HL-60 (cell line): ENCODE data around the gene YWHAE.
"Not testable (repeated sequence)": the region's sequence is repeated elsewhere in the genome, so short reads cannot be mapped to it uniquely, and the experiment has no call there.

Source experiments
- DNase-seq, 2 experiments: peaks; one replicate each; pipeline ENCODE4 v3.0.0-alpha.2; 2010 to 2020; ENCODE audit warnings: low read depth in 1 of 2, low spot score in 1 of 2
- H3K27ac ChIP-seq: fragments of 250-450 bp; sonication (Bioruptor Pico); replicated peaks from 2 replicates; pipeline ENCODE4 v1.5.1; 2020; ENCODE audit warnings: mild to moderate bottlenecking, moderate library complexity
- H3K27me3 ChIP-seq: fragments of 250-450 bp; sonication (Bioruptor Pico); 2 replicates; pipeline ENCODE4 v1.5.1; 2021; ENCODE audit warnings: mild to moderate bottlenecking, moderate library complexity; ENCODE audit not compliant: insufficient read depth, poor library complexity, severe bottlenecking
- H3K4me3 ChIP-seq: replicated peaks from 2 replicates; pipeline ENCODE4 v1.5.1; 2011; ENCODE audit warnings: mild to moderate bottlenecking, control low read depth, low read length; ENCODE audit not compliant: insufficient read depth
- GABPA ChIP-seq: IDR thresholded peaks from 2 replicates; pipeline ENCODE4 v1.6.1; 2012; ENCODE audit warnings: low read depth
- POLR2AphosphoS5 ChIP-seq: IDR thresholded peaks from 2 replicates; pipeline ENCODE4 v1.6.1; 2012; ENCODE audit warnings: low read depth
- SPI1 ChIP-seq: IDR thresholded peaks from 2 replicates; pipeline ENCODE4 v1.6.1; 2012; ENCODE audit warnings: low read depth, mild to moderate bottlenecking, borderline replicate concordance
- TF ChIP-seq, protein P1 (sequence below): IDR thresholded peaks from 2 replicates; pipeline ENCODE4 v1.6.1; 2012; ENCODE audit warnings: low read depth; ENCODE audit not compliant: insufficient replicate concordance
- TF ChIP-seq, protein P2 (sequence below): IDR thresholded peaks from one replicate; pipeline ENCODE4 v1.5.1; 2011; ENCODE audit warnings: low read length, control low read depth, inconsistent platforms; ENCODE audit not compliant: insufficient read depth

The YWHAE gene

GRCh38 chr17:1354030-1354429, 46.0 kb downstream of the YWHAE start:
- H3K27me3 ChIP-seq = no peaks in the 10 kb centered on the region
- H3K4me3 ChIP-seq = no peak overlapping the region
- TF ChIP-seq SPI1 (no peak), GABPA (no peak), POLR2AphosphoS5 (no peak)
- TF ChIP-seq, protein P1, sequence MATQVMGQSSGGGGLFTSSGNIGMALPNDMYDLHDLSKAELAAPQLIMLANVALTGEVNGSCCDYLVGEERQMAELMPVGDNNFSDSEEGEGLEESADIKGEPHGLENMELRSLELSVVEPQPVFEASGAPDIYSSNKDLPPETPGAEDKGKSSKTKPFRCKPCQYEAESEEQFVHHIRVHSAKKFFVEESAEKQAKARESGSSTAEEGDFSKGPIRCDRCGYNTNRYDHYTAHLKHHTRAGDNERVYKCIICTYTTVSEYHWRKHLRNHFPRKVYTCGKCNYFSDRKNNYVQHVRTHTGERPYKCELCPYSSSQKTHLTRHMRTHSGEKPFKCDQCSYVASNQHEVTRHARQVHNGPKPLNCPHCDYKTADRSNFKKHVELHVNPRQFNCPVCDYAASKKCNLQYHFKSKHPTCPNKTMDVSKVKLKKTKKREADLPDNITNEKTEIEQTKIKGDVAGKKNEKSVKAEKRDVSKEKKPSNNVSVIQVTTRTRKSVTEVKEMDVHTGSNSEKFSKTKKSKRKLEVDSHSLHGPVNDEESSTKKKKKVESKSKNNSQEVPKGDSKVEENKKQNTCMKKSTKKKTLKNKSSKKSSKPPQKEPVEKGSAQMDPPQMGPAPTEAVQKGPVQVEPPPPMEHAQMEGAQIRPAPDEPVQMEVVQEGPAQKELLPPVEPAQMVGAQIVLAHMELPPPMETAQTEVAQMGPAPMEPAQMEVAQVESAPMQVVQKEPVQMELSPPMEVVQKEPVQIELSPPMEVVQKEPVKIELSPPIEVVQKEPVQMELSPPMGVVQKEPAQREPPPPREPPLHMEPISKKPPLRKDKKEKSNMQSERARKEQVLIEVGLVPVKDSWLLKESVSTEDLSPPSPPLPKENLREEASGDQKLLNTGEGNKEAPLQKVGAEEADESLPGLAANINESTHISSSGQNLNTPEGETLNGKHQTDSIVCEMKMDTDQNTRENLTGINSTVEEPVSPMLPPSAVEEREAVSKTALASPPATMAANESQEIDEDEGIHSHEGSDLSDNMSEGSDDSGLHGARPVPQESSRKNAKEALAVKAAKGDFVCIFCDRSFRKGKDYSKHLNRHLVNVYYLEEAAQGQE = no peak
- TF ChIP-seq, protein P2, sequence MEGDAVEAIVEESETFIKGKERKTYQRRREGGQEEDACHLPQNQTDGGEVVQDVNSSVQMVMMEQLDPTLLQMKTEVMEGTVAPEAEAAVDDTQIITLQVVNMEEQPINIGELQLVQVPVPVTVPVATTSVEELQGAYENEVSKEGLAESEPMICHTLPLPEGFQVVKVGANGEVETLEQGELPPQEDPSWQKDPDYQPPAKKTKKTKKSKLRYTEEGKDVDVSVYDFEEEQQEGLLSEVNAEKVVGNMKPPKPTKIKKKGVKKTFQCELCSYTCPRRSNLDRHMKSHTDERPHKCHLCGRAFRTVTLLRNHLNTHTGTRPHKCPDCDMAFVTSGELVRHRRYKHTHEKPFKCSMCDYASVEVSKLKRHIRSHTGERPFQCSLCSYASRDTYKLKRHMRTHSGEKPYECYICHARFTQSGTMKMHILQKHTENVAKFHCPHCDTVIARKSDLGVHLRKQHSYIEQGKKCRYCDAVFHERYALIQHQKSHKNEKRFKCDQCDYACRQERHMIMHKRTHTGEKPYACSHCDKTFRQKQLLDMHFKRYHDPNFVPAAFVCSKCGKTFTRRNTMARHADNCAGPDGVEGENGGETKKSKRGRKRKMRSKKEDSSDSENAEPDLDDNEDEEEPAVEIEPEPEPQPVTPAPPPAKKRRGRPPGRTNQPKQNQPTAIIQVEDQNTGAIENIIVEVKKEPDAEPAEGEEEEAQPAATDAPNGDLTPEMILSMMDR = no peak
- H3K27ac ChIP-seq = no peak overlapping the region
- no peak for DNase-seq

- DNase-seq, H3K27me3 ChIP-seq, H3K27ac ChIP-seq, H3K4me3 ChIP-seq: not testable (repeated sequence)
Measured at GRCh38 chr17:1352530-1352929, 47.5 kb downstream of the YWHAE start.

GRCh38 chr17:1351971-1352370, 48.1 kb downstream of the YWHAE start:
- TF ChIP-seq POLR2AphosphoS5 (no peak), GABPA (no peak), SPI1 (no peak)
- TF ChIP-seq, protein P2 = no peak
- TF ChIP-seq, protein P1 = no peak
- Histone ChIP-seq H3K27ac (no peak overlapping the region), H3K27me3 (no peaks in the 10 kb centered on the region), H3K4me3 (no peak overlapping the region)
- no peak for DNase-seq

- Histone ChIP-seq H3K27me3 (no peaks in the 10 kb centered on the region), H3K27ac (no peak overlapping the region), H3K4me3 (no peak overlapping the region)
- no peak for DNase-seq
- TF ChIP-seq, protein P2 = no peak
- no peak for TF ChIP-seq GABPA
- TF ChIP-seq SPI1 = no peak
- no peak for TF ChIP-seq POLR2AphosphoS5
- TF ChIP-seq, protein P1 = no peak
Measured at GRCh38 chr17:1351275-1351674, 48.7 kb downstream of the YWHAE start.
